Measurements from ENCODE around the gene PRC1. TPM values are rescaled to one million over a fixed set of nuclear protein-coding genes. Genes with fewer than 3 reads are reported as not detected.
"Not testable (repeated sequence)": the region's sequence is repeated elsewhere in the genome, so short reads cannot be mapped to it uniquely, and the experiment has no call there.

PRC1 gene
- polyA plus RNA-seq, 10 donors: 34.1 to 72.6 (median 45.2) TPM

DNA sequence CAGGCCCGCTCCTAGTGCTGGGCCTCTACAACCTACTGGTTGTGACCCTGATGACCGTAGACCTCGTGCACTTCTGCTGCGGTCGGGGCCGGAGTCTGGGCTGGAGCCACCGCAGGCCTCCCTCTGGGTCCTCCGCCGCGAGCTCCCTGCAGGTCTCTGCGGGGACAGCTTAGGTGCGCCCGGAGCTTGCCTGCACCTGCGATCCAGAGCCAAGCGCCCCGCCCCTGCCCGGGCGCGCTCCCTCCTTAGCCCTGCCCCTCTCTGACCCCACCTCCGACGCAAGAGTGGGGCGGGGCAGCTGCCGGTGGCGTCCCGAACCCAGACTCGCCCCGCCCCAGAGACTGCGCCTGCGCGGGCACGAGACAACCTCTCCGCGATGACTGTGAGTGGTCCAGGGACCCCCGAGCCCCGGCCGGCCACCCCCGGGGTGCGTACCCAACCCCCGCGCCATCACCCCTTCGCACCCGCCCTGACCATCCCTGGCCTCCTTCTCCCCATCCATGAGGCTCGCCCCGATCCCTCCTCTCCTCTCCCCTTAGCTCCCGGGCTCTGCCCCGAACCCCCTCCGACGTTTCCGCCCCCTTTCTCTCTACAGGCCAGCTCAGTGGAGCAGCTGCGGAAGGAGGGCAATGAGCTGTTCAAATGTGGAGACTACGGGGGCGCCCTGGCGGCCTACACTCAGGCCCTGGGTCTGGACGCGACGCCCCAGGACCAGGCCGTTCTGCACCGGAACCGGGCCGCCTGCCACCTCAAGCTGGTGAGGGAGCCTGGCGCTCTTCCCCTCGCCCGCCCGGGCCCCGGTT, 59.2 kb downstream of the PRC1 start, which contains the start of gene UNC45A:
TSS of gene UNC45A (plus strand) at position 337 of the 803 bp plus-strand sequence. CDS start at position 377, 40 bp downstream.
- DNase-seq: peak; percentile 88 to 97 (median 91)

DNA sequence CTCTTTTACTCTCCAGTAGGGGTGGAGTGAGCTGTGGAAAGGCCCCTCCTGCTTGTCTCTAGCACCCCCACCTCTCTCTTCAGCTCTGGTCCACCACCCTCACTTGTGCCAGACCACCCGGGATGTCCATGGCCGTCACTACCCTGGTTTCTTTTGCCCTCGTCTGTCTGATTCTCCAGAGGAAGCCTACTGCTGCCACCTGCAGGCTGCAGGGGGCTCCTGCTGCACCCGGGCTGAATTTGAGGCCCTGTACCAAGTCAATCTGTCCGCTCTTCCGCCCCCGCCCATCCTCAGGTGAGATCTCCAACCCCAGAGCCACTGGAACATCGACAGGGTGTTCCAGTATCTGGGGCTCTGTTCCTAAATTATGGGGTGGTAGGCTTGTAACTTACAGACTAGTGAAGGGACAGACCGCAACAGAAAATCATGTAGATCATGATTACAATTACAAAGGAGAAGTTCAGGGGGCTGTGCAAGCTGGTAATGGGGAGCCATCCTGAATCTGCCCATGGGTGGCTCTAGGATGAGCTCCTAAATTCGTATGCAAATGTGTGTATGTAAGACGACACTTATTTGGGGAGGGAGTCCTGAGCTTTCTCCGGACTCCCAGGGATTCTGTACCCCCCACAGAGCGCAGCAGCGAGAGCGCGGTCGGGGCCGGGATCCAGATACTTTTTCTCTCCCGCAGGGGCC, 59.9 kb downstream of the PRC1 start:
- peak; percentile 68 to 91 (median 82) for DNase-seq

DNA sequence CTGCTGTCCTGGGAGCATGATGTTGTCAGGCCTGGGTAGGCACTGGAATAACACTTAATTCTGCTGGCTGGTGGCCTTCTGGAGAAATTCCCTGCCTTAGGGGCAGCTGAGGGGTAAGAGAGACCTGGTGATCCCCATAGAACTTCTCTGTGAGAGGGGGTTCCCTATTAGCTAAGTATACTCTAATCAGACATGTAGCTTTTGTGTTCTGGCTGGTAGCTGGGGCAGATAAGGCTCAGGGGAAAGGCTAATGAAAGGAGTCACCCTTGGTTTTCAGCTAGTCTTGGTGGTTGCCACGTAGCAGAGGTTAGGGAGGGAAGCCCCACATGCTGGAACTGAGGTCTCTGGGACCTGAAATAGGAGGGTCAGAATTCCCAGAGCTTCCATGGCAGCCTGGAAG, 61.0 kb downstream of the PRC1 start:
- no peak for DNase-seq

DNA sequence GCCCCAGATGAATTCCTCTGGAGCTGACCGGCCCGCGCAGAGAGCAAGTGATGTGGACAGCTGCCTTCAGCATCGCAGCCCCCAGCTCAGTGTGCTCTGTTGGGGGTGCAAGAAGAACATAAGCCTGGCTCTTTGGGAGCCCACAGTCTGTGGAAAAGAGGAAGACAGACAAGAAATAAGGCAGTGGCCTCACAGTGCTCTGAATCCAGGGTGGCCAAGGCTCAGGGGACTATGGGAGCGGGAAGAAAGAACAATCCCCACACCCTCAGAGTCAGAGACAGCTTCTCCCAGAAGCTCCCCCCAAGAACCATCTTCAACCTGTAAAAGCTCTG, 61.7 kb downstream of the PRC1 start:
- DNase-seq: no peak

DNA sequence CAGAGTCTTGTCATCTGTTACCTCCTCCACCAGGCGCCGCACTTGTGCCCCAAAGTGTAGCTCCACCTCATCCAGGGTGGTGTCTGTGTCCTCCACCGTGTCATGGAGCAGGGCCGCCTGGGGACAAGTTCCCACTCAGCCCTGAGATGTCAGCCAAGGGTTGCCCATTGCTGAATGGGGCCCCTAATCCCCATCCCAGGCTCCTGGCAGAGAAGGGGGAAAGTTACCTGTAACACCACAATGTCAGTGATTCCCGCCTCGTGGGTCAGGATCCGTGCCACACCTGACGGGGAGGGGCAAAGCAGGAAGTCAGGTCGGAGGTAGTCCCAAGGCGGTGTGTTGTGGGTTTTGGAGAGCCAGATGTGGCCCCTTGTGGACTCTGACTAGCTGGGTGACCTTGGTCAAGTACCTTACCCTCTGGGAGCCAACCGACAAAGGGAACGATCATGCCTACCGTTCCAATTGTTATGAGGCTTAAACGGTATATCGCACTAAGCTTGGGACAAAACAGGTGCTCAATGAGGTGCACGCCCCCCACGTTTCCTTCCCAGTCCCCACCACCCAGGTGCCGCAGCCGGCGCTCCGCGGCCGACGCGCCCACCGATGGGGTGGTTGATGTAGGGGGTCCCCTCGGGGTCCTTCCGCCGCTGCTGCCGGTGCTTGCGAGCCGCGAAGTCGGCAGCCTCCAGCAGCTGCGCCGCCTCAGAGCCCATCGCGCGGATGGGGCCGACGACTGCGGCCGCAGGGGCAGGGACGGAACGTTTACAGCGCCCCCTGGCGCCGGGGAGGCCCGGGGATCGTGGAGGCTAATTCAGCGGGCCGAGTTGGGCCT, 62.3 kb downstream of the PRC1 start, which contains the start of gene HDDC3:
TSS of gene HDDC3 (minus strand) at position 722 of the 832 bp plus-strand sequence. CDS start at position 713, 9 bp downstream.
- DNase-seq: peak; percentile 79 to 95 (median 93)

DNA sequence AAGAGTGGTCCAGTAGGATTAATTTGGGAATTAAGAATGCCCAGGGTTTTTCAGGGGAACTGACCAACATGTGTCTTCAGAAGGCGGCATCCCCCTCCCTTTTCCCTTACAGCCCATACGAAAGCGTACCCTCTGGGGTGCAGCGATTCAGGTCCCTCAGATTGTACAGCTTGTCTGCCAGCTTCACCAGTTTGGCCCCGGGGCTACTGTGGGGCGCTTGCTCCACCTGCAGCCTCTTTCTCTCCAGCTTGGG, 62.8 kb downstream of the PRC1 start:
- DNase-seq: no peak

DNA sequence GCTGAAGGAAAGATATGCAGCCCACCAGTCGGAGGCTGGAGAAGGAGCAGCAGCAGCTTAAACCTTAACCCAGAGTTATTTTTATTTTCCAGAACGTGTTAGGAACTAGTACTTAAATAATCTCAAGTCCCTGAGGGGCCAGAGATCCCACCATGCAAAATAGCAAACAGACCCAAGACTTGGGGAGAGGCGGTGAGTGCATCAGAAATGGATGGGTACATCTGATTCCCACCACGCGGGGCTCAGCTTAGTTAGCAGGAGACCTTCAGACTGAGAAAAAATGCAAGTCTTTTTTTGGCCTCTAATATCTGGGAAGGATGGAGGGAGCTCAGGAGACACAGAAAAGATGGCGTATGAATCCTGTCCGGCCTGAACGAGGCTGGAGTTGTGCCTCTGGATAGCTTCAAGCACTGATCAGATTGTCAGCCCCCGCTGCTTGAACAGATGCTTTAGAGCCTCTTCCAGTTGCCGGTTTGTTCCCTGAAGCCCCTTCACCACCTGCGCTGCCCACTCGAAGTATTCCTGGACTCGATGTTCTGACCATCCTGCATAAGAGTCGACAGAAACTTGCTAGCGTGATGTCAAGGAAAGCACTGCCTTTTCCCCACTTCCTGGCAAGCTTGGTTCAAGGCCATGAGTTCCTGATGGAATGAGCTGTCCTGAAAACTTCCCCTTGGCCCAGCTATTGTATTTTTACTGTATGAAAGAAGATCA, 63.3 kb downstream of the PRC1 start:
- DNase-seq: no peak

DNA sequence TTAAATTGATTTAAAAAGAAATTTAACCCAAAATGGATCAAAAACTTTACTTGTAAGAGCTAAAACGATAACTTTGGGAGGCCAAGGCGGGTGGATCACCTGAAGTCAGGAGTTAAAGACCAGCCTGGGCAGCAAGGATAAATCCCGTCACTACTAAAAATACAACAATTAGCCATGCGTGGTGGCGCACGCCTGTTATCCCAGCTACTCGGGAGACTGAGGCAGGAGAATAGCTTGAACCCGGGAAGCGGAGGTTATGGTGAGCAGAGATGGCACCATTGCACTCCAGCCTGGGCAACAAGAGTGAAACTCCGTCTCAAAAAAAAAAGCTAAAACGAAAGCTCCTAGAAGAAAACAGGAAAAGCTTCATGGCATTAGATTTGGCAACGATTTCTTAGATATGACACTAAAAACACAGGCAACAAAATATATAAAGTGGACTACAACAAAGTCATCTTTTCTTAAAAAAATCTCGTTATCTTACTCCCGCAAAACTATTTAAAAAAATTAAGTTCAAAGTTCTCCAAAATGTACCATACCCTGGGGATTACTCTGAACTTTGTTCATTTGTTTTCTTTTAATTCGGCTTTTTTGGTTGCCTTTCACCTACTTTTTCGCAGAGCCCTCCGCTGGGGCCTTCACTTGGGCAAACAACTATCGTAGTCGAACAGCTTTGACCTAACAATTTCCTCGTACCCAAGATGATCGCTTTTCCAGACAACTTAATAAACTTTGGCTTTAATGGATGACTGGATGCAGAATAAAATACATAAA, 64.9 kb downstream of the PRC1 start:
- DNase-seq: no peak

DNA sequence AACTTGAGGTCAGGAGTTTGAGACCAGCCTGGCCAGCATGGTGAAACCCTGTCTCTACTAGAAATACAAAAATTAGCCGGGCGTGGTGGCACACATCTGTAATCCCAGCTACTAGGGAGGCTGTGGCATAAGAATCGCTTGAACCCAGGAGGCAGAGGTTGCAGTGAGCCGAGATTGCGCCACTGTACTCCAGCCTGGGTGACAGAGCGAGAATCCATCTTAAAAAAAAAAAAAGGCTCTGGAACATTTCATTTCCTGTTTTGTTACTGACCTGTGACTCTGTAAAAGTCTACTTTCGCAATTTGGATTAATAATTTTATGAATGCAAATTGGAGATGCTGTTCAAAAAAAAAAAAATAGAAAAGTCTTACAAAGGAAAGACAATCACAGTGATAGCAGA, 66.2 kb downstream of the PRC1 start:
- not testable (repeated sequence) for DNase-seq

DNA sequence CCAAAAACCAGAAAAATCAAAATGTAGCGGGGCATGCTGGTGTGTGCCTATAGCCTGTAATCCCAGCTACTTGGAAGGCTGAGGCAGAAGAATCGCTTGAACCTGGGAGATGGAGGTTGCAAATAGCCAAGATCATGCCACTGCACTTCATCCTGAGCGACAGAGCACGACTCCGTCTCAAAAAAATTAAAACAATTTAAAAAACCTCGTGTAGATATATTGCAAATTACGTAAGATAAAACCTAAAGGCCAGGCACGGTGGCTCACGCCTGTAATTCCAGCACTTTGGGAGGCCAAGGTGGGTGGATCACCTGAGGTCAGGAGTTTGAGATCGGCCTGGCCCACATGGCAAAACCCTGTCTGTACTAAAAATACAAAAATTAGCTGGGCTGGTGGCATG, 67.6 kb downstream of the PRC1 start:
- DNase-seq: not testable (repeated sequence)

DNA sequence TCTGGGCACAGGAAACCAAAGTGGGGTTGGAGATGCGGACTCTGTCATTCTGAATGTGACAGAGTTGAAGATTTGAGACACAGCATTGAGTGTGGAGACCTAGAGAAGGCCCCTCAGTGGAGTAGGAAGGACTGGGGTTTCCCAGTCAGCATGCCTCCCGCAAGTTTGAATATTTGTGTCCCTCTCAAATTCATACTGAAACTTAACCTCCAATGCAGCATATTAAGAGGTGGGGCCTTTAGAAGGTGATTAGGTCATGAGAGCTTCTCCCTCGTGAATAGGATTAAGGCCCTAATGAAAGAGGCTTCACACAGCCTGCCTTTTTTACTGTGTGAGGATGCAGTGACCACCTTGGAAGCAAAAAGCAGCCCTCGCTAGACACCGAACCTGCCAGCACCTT, 70.0 kb downstream of the PRC1 start:
- DNase-seq: no peak

DNA sequence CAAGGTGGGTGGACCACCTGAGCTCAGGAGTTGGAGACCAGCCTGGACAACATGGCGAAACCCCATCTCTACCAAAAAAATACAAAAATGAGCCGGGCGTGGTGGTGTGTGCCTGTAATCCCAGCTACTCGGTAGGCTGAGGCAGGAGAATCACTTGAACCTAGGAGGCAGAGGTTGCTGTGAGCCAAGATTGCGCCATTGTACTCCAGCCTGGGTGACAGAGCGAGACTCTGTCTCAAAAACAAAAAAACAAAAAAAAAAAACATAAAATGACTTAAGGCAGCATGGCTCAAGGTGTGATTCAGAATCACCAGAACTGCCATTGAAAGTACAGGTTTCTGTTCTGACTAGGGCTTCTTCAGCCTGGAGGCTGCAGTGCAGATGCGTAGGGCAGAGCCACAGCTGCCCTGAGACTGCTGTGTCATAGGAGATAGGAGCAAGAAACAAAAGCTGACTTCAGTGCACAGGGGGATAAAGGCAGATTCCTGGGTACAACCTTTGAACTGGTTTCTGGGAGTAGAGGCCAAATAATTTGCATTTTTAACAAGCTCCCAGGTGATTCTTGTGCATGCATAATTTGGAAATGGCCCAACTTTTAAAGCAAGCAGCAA, 71.5 kb downstream of the PRC1 start:
- not testable (repeated sequence) for DNase-seq

DNA sequence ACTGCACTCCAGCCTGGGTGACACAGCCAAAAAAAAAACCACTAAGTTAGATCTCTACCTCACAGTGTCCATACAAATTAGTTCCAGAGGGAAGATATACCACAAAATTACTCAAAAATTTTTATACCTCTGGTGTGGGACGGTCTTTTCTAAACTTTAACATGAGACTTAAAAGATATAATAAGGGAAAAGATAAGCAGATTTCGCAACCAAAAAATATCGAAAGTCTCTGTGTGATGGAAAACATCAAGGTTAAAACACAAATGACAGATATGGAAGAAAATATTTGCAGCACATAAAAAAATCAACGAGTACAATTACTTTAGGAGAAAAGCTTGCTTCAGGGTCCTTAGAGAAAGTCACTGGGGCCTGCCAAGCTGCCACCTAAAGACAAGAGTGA, 72.4 kb downstream of the PRC1 start:
- DNase-seq: no peak

DNA sequence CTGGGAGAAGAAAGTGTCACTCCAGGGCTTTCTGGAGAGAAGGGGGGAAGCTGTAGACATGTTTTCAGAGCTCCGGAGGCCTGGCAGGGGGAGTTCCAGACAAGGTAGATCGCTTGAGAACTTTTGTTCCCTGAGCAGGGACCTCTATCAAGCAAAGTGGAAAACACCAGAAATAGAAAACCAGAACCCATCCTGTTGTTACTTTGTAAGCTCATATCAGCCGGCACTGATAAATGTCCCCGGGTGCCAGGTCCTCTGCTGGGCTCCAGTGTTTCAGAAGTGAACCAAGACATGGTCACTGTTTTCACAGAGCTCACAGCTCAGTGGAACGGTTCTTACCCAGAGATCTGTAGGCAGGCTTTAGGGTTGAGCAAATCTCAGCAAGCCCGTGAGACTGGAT, 75.5 kb downstream of the PRC1 start:
- no peak for DNase-seq

DNA sequence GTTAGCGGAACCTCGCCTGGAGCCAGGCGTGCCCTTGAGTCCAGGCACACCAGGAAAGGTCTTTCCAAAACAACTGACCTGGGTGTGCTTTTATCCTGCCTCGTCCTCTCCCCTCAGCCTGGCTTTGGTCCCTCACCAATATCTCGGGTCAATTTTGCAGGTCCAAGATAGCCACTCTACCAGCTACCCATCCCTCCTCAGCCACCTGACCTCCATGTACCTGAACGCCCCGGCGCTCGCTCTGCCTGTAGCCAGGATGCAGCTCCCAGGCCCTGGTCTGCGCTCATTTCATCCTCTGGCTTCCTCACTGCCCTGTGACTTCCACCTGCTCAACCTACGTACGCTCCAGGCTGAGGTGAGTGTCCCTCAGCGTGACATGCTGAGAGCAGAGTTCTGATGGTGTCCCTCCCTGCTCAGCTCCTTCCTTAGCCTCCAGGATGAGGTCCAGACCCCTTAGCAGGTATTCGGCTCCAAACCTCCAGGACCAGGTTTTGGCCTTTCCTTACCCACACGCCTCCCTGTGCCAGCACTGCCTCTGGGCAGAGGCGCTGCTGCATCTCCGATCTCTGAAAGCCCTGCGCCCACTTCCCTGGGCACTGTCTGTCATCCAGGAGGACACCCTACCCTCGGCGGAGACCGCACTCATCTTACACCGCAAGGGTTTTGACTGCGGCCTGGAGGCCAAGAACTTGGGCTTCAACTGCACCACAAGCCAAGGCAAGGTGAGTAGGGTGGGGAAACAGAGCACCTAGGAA, 76.1 kb downstream of the PRC1 start:
- DNase-seq: no peak

DNA sequence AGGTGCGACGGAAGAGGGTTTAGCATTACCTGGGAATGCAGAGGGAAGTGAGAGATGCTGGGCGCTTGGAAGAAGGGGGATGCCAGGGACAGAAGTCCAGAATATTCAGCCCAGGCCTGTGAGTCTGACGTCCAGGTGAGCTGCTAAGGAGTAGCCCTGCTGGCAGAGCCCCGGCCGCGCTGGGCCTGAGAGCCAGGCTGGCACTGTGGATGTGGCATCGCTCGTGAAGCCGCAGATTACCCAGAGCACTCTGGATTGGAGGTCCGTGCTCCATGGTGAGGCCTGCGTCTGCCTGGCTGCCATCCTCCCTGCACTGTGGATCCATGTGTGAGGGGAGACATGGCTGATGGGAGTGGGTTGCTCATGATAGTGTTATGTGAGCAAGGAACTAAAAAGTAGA, 76.8 kb downstream of the PRC1 start:
- no peak for DNase-seq

DNA sequence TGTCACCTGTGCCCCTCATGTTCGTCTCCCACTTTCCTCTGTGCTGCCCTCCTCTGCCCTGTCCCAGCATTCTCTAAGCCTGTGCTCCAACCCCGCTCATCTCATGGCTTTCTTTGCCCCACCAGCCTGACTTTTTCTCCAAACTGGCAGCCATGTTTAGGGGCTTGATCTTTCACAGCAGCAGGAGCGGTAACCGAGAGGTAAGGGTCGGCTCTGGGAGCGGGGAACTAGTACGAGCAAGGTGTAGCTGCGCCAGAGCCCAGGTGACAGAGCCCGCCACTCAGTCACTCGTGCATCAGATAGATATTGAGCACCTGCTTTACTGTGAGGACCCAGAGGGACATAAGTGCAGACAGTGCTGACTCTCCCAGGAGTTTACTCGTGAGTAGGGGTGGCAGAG, 77.9 kb downstream of the PRC1 start:
- DNase-seq: no peak

Measured in muscle of back (tissue), 11 donors.